PC-3 (cell line): ENCODE results near the gene ZBTB43. TPM values are rescaled to one million over a fixed set of nuclear protein-coding genes. Genes with fewer than 3 reads are reported as not detected.
"Not testable (repeated sequence)": the region's sequence is repeated elsewhere in the genome, so short reads cannot be mapped to it uniquely, and the experiment has no call there.

Source experiments
- ATAC-seq: fragments of 200-7000 bp; cut with Tn5 transposase; 2 replicates; pipeline ENCODE4 v1.9.1; 2020; ENCODE audit warnings: mild to moderate bottlenecking, moderate library complexity
- BruUV-seq: library from RNA; stranded (reverse); fragments of 400-500 nt; replicated peaks from 2 replicates; lab custom pipeline; 2021; lab: Mats Ljungman, UMichigan
- CTCF ChIA-PET: fragments of 300-600 bp; sonication (Branson Sonifier 250); formaldehyde crosslinking; loops from one replicate; lab custom pipeline; 2022; ENCODE audit warnings: antibody characterized with exemption; lab: Charles Lee
- POLR2A ChIA-PET: fragments of 300-600 bp; sonication (Branson Sonifier 250); formaldehyde crosslinking; loops from one replicate; lab custom pipeline; 2022; ENCODE audit warnings: antibody characterized with exemption; ENCODE audit not compliant: unreplicated experiment; lab: Charles Lee
- DNase-seq: peaks from one replicate; pipeline ENCODE4 v3.0.0-alpha.2; 2015
- H2AFZ ChIP-seq: fragments of 300-600 bp; sonication (generic); 2 replicates; pipeline ENCODE4 v1.6.0; 2016; ENCODE audit warnings: antibody characterized with exemption, low read length
- H3F3A ChIP-seq: fragments of 300-600 bp; sonication (generic); one replicate; pipeline ENCODE4 v1.6.0; 2017; ENCODE audit warnings: antibody characterized with exemption, low read length, control low read depth, mild to moderate bottlenecking; ENCODE audit not compliant: unreplicated experiment
- H3K27ac ChIP-seq: fragments of 300-600 bp; sonication (generic); 2 replicates; pipeline ENCODE4 v1.5.1; 2016; ENCODE audit warnings: mild to moderate bottlenecking, low read length
- H3K27me3 ChIP-seq: fragments of 300-600 bp; sonication (generic); 2 replicates; pipeline ENCODE4 v1.6.1; 2016; ENCODE audit warnings: low read length, mixed read lengths
- H3K36me3 ChIP-seq: fragments of 300-600 bp; sonication (generic); 2 replicates; pipeline ENCODE4 v1.6.1; 2016; ENCODE audit warnings: low read depth, mixed run types, low read length, mixed read lengths
- H3K4me1 ChIP-seq: fragments of 300-600 bp; sonication (generic); 2 replicates; pipeline ENCODE4 v1.5.1; 2016; ENCODE audit warnings: low read length; ENCODE audit not compliant: insufficient read depth
- H3K4me2 ChIP-seq: fragments of 300-600 bp; sonication (generic); 2 replicates; pipeline ENCODE4 v1.6.0; 2016; ENCODE audit warnings: low read length
- H3K4me3 ChIP-seq: fragments of 300-600 bp; sonication (generic); 2 replicates; pipeline ENCODE4 v1.5.1; 2016; ENCODE audit warnings: mild to moderate bottlenecking, low read length, mixed read lengths
- H3K79me2 ChIP-seq: fragments of 300-600 bp; sonication (generic); 2 replicates; pipeline ENCODE4 v1.6.1; 2017; ENCODE audit warnings: low read length, mixed read lengths
- H3K9ac ChIP-seq: fragments of 300-600 bp; sonication (generic); 2 replicates; pipeline ENCODE4 v1.6.0; 2016; ENCODE audit warnings: mild to moderate bottlenecking, low read length
- H3K9me2 ChIP-seq: fragments of 300-600 bp; sonication (generic); replicated peaks from 2 replicates; pipeline ENCODE4 v1.6.1; 2016; ENCODE audit warnings: mixed run types, low read length, mixed read lengths
- H3K9me3 ChIP-seq: fragments of 300-600 bp; sonication (generic); 2 replicates; pipeline ENCODE4 v1.6.1; 2016; ENCODE audit warnings: low read length, mixed read lengths
- H4K20me1 ChIP-seq: fragments of 300-600 bp; sonication (generic); 2 replicates; pipeline ENCODE4 v1.6.1; 2016; ENCODE audit warnings: low read length, mixed read lengths
- CTCF ChIP-seq: fragments of 300-600 bp; sonication (generic); conservative IDR thresholded peaks from 2 replicates; pipeline ENCODE4 v1.5.1; 2017; ENCODE audit warnings: antibody characterized with exemption, low read depth, mild to moderate bottlenecking, low read length
- EZH2 ChIP-seq: fragments of 300-600 bp; sonication (generic); IDR thresholded peaks from one replicate; pipeline ENCODE4 v1.6.1; 2017; ENCODE audit warnings: antibody characterized with exemption, mild to moderate bottlenecking, low read length; ENCODE audit not compliant: unreplicated experiment
- EZH2phosphoT487 ChIP-seq: fragments of 300-600 bp; sonication (generic); IDR thresholded peaks from 2 replicates; pipeline ENCODE4 v1.6.1; 2018; ENCODE audit warnings: mild to moderate bottlenecking, antibody characterized with exemption, low read length, borderline replicate concordance
- intact Hi-C: fragments of 100-400 bp; cut with micrococcal nuclease; formaldehyde crosslinking; loops from 2 replicates; pipeline ENCODE4 v1.9.0; 2023
- total RNA-seq: library from RNA; depleted of rRNA; stranded (reverse); fragments of >200 nt; gene quantifications from 2 replicates; pipeline ENCODE4 v1.2.3, GENCODE V29; 2014

Gene ZBTB43
- total RNA-seq, 1 experiment from 2014 or later, result 5.9 TPM

- intact Hi-C loops, result no loop called here
- ATAC-seq (peak; percentile 84), DNase-seq (peak; percentile 75)
- TF ChIP-seq EZH2phosphoT487 (no peak), EZH2 (no peak), CTCF (no peak)
- Histone ChIP-seq H3K36me3 (no peaks in the 10 kb centered on the region), H3K4me2 (peak overlapping the region; percentile 85), H3K4me1 (peaks cover 14% of the 10 kb centered on the region), H3K9me3 (no peaks in the 10 kb centered on the region), H3K9me2 (no peaks in the 10 kb centered on the region), H4K20me1 (peaks cover 14% of the 10 kb centered on the region; the same call in 1 of the 2 replicates), H3K27me3 (no peaks in the 10 kb centered on the region), H2AFZ (peak overlapping the region; percentile 96; the same call in 1 of the 2 replicates), H3K79me2 (peaks cover 49% of the 10 kb centered on the region), H3F3A (no peaks in the 10 kb centered on the region), H3K9ac (peak overlapping the region; percentile 92), H3K4me3 (peak overlapping the region; percentile 96), H3K27ac (peak overlapping the region; percentile 67)
- TSS peak; percentile 43 for BruUV-seq
- POLR2A ChIA-PET, result interaction anchor here (0.6 kb wide), 1 partner anchor 10 kb away, joined by 3 read pairs; no protein-coding TSS in a partner anchor
- CTCF ChIA-PET, result no interaction called here
These were observed 868 bp downstream of the ZBTB43 start for GRCh38 chr9:126805554-126806262.

- Histone ChIP-seq H3K36me3 (no peaks in the 10 kb centered on the region), H3K9me3 (no peaks in the 10 kb centered on the region), H3K79me2 (peaks cover 49% of the 10 kb centered on the region), H3K27me3 (no peaks in the 10 kb centered on the region), H4K20me1 (peaks cover 14% of the 10 kb centered on the region; the same call in 1 of the 2 replicates), H3F3A (no peaks in the 10 kb centered on the region), H3K27ac (peak overlapping the region; percentile 67; the same call in 1 of the 2 replicates), H3K4me1 (peaks cover 14% of the 10 kb centered on the region), H3K9me2 (no peaks in the 10 kb centered on the region), H3K9ac (peak overlapping the region; percentile 92; the same call in 1 of the 2 replicates), H2AFZ (no peak overlapping the region), H3K4me2 (peak overlapping the region; percentile 85), H3K4me3 (peak overlapping the region; percentile 96)
- intact Hi-C loops, result no loop called here
- TF ChIP-seq CTCF (no peak), EZH2phosphoT487 (no peak), EZH2 (no peak)
- CTCF ChIA-PET, result no interaction called here
- POLR2A ChIA-PET, result no interaction called here
- BruUV-seq, result no TSS peak
- DNase-seq, result no peak
- no peak for ATAC-seq
These were observed 1.5 kb downstream of the ZBTB43 start for GRCh38 chr9:126806336-126806735.

GRCh38 chr9:126809068-126809467, 4.2 kb downstream of the ZBTB43 start:
- ChIA-PET POLR2A (no interaction called here), CTCF (interaction anchor here (0.6 kb wide), 1 partner anchor 51 kb away, joined by 7 read pairs; no protein-coding TSS in a partner anchor)
- no peak for TF ChIP-seq CTCF
- TF ChIP-seq EZH2, result no peak
- TF ChIP-seq EZH2phosphoT487, result no peak
- H3K27me3 ChIP-seq, result no peaks in the 10 kb centered on the region
- no peak overlapping the region for H3K27ac ChIP-seq
- ATAC-seq, result no peak
- H3K79me2 ChIP-seq, result peaks cover 71% of the 10 kb centered on the region
- intact Hi-C loops, result no loop called here
- BruUV-seq, result no TSS peak
- peak; percentile 17 for DNase-seq
- H3K9ac ChIP-seq, result no peak overlapping the region
- peaks cover 14% of the 10 kb centered on the region; the same call in 1 of the 2 replicates for H4K20me1 ChIP-seq
- peak overlapping the region; percentile 1; the same call in 1 of the 2 replicates for H3K4me2 ChIP-seq
- H3K4me3 ChIP-seq, result no peak overlapping the region
- 0 out of 2 replicates have a peak, but pooled peaks cover 3% of the 10 kb centered on the region for H3K9me3 ChIP-seq
- H3K36me3 ChIP-seq, result peaks cover 17% of the 10 kb centered on the region
- H2AFZ ChIP-seq, result no peak overlapping the region
- peaks cover 9% of the 10 kb centered on the region; the same call in 1 of the 2 replicates for H3K4me1 ChIP-seq
- H3K9me2 ChIP-seq, result no peaks in the 10 kb centered on the region
- H3F3A ChIP-seq, result no peaks in the 10 kb centered on the region

- H3K27ac ChIP-seq, DNase-seq, CTCF ChIA-PET, intact Hi-C loops, H3F3A ChIP-seq, H2AFZ ChIP-seq, ATAC-seq, H3K27me3 ChIP-seq, POLR2A ChIA-PET, H3K9me2 ChIP-seq, BruUV-seq, H3K9me3 ChIP-seq, H3K4me2 ChIP-seq, H3K9ac ChIP-seq, H3K4me3 ChIP-seq, H3K4me1 ChIP-seq: not testable (repeated sequence)
- peaks cover 14% of the 10 kb centered on the region; the same call in 1 of the 2 replicates for H4K20me1 ChIP-seq
- H3K36me3 ChIP-seq, result peaks cover 20% of the 10 kb centered on the region
- H3K79me2 ChIP-seq, result peaks cover 75% of the 10 kb centered on the region
These were observed 5.4 kb downstream of the ZBTB43 start for GRCh38 chr9:126810221-126810620.
